DOHH2 (cell line): ENCODE results near the gene ILKAP.

ENCODE experiments used
- CTCF ChIP-seq: fragments of 200-600 bp; sonication (generic); IDR thresholded peaks from one replicate; pipeline ENCODE4 v1.5.1; 2014; ENCODE audit warnings: antibody characterized with exemption, mild to moderate bottlenecking, low read depth, low read length; ENCODE audit not compliant: poor library complexity, severe bottlenecking
- EZH2phosphoT487 ChIP-seq: fragments of 200-600 bp; sonication (generic); IDR thresholded peaks from 2 replicates; pipeline ENCODE4 v1.6.1; 2017; ENCODE audit warnings: borderline replicate concordance, mild to moderate bottlenecking, antibody characterized with exemption, low read length, moderate library complexity, mixed read lengths

- TF ChIP-seq CTCF (no peak), EZH2phosphoT487 (no peak)
These were observed 985 bp downstream of the ILKAP start for GRCh38 chr2:238202326-238203093.
